ENCODE measurements around the gene FAM90A26. TPM values are rescaled to one million over a fixed set of nuclear protein-coding genes. Genes with fewer than 3 reads are reported as not detected.
"Not testable (repeated sequence)": the region's sequence is repeated elsewhere in the genome, so short reads cannot be mapped to it uniquely, and the experiment has no call there.

FAM90A26 gene
- total RNA-seq, 2 experiments from 2014 or later, result not detected

DNA sequence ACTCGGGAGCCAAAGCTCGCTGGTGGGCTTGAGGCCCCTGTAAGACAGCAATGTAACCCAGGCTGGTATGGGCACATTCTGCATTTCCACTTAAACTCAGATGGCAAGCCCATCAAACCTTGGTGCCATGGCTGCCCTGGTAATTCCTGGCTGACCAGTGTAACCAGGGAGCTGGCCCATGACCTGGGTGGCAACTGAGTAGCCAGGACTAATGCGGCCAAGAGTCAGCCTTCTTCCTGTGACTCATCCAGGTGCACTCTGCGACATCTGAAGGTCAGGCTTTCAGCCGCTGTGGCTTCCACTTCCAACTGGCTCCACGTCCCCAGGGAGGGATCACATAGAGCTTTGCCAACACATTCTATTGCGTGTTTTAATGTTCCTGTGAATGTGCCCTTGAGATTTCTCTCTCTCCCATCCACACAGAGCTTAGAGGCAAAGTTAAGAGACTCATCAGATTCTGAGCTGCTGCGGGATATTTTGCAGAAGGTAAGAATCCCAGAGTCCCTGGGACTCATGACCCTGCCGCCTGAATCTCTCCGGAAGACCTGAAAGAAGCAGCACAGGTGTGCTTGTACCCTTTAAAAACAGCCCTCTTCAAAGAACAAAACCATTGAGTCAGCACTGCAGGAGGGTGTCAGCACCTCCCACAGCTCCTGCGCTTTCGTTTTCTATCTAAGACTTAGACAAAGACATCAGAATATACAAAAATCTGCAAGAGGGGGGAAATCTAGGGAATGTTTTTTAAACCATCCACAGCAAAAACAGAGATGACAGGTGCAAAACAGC lies 14.9 kb upstream of the FAM90A26 start:
- H3K27me3 Mint-ChIP-seq; CTCF ChIA-PET; H3K9me3 Mint-ChIP-seq; H3K27ac Mint-ChIP-seq; H3K36me3 Mint-ChIP-seq (ENCODE audit: low read depth); ATAC-seq; POLR2A ChIA-PET; H3K4me3 Mint-ChIP-seq; intact Hi-C loops (cut with micrococcal nuclease): not testable (repeated sequence)
- peaks cover 16% of the 10 kb centered on the region for H3K4me1 Mint-ChIP-seq (ENCODE audit: low read depth)
- peak; percentile 34 for DNase-seq

DNA sequence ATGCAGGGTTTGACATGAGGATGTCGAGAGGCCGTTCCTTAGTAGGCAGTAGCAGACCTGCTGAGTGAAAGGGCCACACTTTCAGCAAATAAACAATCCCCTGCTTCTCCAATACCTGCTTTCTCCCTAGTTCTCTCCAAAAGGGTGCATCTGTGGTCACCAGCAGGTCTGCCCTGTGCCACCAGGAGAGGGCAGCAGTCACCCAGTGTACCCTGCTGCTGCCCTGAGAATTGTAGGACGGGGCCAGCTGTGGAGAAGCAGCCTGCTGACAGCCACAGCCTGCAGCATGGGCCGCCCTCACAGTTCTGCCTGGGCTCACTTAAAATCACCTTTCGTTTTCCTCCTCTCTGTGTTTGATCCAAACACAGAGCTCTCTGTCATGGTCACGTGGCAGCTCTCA lies 11.8 kb upstream of the FAM90A26 start:
- peak; percentile 38 for DNase-seq
- CTCF ChIA-PET; intact Hi-C loops (cut with micrococcal nuclease); H3K36me3 Mint-ChIP-seq (ENCODE audit: low read depth); POLR2A ChIA-PET; H3K27ac Mint-ChIP-seq; H3K4me3 Mint-ChIP-seq; H3K9me3 Mint-ChIP-seq; ATAC-seq; H3K27me3 Mint-ChIP-seq: not testable (repeated sequence)
- peaks cover 16% of the 10 kb centered on the region for H3K4me1 Mint-ChIP-seq (ENCODE audit: low read depth)

DNA sequence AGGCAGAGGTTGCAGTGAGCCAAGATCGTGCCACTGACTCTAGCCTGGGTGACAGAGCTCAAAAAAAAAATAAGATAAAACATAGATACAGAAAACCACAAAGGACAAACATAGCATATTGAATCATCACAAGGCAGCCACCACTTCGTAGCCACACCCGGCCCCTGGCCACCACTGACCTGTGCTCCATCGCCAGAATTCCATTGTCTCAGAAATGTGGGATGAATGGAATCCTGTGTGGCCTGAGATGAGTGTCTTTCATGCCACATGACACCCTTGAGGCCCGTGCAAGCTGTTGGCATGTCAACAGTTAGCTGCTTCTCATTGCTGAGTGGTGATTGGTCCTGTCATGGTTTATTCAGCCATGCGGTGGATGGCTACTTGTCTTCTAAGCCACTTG lies 10.2 kb upstream of the FAM90A26 start:
- H3K36me3 Mint-ChIP-seq (ENCODE audit: low read depth); H3K4me3 Mint-ChIP-seq; intact Hi-C loops (cut with micrococcal nuclease); H3K9me3 Mint-ChIP-seq; H3K27ac Mint-ChIP-seq; H3K27me3 Mint-ChIP-seq; POLR2A ChIA-PET; CTCF ChIA-PET; H3K4me1 Mint-ChIP-seq (ENCODE audit: low read depth); DNase-seq; ATAC-seq: not testable (repeated sequence)

DNA sequence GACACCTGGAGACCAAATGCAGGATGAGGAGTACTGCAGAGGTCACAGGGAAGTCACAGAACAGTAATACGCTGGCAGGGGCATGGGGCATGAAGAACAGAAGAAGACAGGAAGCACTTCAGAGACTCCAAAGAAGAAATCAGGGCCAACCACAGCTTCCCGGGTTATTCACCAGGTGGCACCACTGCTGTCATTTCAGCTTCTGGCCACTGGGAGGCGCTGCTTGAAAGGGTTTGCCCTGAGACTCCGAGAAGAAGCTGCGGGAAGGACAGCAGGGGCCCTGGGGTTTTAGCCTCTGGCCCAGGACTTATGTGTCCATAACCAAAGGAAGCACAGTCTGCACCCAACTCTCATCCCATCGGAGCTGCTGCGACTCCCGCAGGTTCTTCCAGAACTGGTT lies 4.2 kb upstream of the FAM90A26 start:
- POLR2A ChIA-PET; ATAC-seq; DNase-seq; H3K27ac Mint-ChIP-seq; H3K27me3 Mint-ChIP-seq; H3K36me3 Mint-ChIP-seq (ENCODE audit: low read depth); H3K9me3 Mint-ChIP-seq; H3K4me1 Mint-ChIP-seq (ENCODE audit: low read depth); CTCF ChIA-PET; intact Hi-C loops (cut with micrococcal nuclease); H3K4me3 Mint-ChIP-seq: not testable (repeated sequence)

DNA sequence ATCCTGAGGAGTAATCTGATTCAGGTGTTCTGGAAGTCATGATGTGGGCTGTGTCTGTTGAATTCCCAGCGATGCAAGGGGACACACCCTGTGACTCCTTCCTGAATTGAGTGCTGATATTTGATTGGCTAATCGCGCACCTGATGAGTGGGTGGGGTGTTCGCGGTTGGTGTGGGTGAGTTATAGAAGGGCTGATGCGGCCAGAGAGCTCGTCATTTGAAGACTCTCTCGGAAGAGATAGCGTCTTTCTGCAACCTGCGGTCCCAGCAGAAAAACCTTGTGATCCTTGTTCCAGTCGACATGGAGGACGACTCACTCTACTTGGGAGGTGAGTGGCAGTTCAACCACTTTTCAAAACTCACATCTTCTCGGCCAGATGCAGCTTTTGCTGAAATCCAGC lies 40.1 kb downstream of the FAM90A26 start, which contains the start of gene USP17L10:
Gene USP17L10 (plus strand): TSS at position 301 of the 400 bp plus-strand sequence. CDS start 0 bp downstream, at position 301.
- POLR2A ChIA-PET; H3K36me3 Mint-ChIP-seq (ENCODE audit: low read depth); H3K4me3 Mint-ChIP-seq; ATAC-seq; H3K27ac Mint-ChIP-seq; H3K27me3 Mint-ChIP-seq; CTCF ChIA-PET; H3K9me3 Mint-ChIP-seq; H3K4me1 Mint-ChIP-seq (ENCODE audit: low read depth); intact Hi-C loops (cut with micrococcal nuclease); DNase-seq: not testable (repeated sequence)

DNA sequence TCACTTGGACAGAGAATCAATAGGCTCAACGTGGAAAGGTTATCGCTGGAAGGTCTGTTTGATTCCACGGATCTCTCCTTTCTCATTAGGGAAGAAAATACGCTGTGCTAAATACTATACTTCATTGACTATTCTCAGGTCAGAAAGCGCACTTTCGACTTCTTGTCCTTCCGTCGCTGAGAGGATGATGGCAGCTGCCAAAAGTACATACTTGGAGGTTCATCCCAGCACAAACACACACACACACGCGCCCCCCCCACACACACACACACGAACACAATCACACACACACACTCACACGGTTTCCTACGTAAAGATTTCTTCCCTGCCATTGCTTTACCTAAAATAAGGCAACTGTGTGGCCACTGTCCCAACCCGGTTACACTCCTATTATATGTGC lies 44.5 kb downstream of the FAM90A26 start:
- H3K27ac Mint-ChIP-seq; DNase-seq; ATAC-seq; H3K9me3 Mint-ChIP-seq; H3K36me3 Mint-ChIP-seq (ENCODE audit: low read depth); H3K27me3 Mint-ChIP-seq; H3K4me1 Mint-ChIP-seq (ENCODE audit: low read depth); intact Hi-C loops (cut with micrococcal nuclease); H3K4me3 Mint-ChIP-seq; CTCF ChIA-PET; POLR2A ChIA-PET: not testable (repeated sequence)

DNA sequence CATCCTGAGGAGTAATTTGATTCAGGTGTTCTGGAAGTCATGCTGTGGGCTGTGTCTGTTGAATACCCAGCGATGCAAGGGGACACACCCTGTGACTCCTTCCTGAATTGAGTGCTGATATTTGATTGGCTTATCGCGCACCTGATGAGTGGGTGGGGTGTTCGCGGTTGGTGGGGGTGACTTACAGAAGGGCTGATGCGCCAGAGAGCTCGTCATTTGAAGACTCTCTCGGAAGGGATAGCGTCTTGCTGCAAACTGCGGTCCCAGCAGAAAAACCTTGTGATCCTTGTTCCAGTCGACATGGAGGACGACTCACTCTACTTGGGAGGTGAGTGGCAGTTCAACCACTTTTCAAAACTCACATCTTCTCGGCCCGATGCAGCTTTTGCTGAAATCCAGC lies 44.9 kb downstream of the FAM90A26 start, which contains the start of gene USP17L11:
Gene USP17L11 (plus strand): TSS at position 301 of the 400 bp plus-strand sequence. CDS start 0 bp downstream, at position 301.
- H3K9me3 Mint-ChIP-seq; ATAC-seq; DNase-seq; POLR2A ChIA-PET; H3K27ac Mint-ChIP-seq; intact Hi-C loops (cut with micrococcal nuclease); CTCF ChIA-PET; H3K4me1 Mint-ChIP-seq (ENCODE audit: low read depth); H3K27me3 Mint-ChIP-seq; H3K36me3 Mint-ChIP-seq (ENCODE audit: low read depth); H3K4me3 Mint-ChIP-seq: not testable (repeated sequence)

DNA sequence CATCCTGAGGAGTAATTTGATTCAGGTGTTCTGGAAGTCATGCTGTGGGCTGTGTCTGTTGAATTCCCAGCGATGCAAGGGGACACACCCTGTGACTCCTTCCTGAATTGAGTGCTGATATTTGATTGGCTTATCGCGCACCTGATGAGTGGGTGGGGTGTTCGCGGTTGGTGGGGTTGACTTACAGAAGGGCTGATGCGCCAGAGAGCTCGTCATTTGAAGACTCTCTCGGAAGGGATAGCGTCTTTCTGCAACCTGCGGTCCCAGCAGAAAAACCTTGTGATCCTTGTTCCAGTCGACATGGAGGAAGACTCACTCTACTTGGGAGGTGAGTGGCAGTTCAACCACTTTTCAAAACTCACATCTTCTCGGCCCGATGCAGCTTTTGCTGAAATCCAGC lies 49.6 kb downstream of the FAM90A26 start, which contains the start of gene USP17L12:
Gene USP17L12 (plus strand): TSS at position 301 of the 400 bp plus-strand sequence. CDS start 0 bp downstream, at position 301.
- DNase-seq; H3K36me3 Mint-ChIP-seq (ENCODE audit: low read depth); intact Hi-C loops (cut with micrococcal nuclease); H3K27me3 Mint-ChIP-seq; H3K27ac Mint-ChIP-seq; H3K4me3 Mint-ChIP-seq; H3K4me1 Mint-ChIP-seq (ENCODE audit: low read depth); POLR2A ChIA-PET; CTCF ChIA-PET; ATAC-seq; H3K9me3 Mint-ChIP-seq: not testable (repeated sequence)

DNA sequence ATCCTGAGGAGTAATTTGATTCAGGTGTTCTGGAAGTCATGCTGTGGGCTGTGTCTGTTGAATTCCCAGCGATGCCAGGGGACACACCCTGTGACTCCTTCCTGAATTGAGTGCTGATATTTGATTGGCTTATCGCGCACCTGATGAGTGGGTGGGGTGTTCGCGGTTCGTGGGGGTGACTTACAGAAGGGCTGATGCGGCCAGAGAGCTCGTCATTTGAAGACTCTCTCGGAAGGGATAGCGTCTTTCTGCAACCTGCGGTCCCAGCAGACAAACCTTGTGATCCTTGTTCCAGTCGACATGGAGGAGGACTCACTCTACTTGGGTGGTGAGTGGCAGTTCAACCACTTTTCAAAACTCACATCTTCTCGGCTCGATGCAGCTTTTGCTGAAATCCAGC lies 54.4 kb downstream of the FAM90A26 start, which contains the start of gene USP17L13:
Gene USP17L13 (plus strand): TSS at position 301 of the 400 bp plus-strand sequence. CDS start 0 bp downstream, at position 301.
- DNase-seq; ATAC-seq; intact Hi-C loops (cut with micrococcal nuclease); H3K9me3 Mint-ChIP-seq; CTCF ChIA-PET; H3K4me1 Mint-ChIP-seq (ENCODE audit: low read depth); H3K4me3 Mint-ChIP-seq; H3K36me3 Mint-ChIP-seq (ENCODE audit: low read depth); H3K27ac Mint-ChIP-seq; POLR2A ChIA-PET; H3K27me3 Mint-ChIP-seq: not testable (repeated sequence)

Other genes starting within 250 kb of the FAM90A26 start
- gene USP17L10, start 40.2 kb downstream of the FAM90A26 start, total RNA-seq, result not detected
- not detected for gene USP17L11, start 45.0 kb downstream of the FAM90A26 start, total RNA-seq
- not detected for gene USP17L12, start 49.7 kb downstream of the FAM90A26 start, total RNA-seq
- gene USP17L13, start 54.5 kb downstream of the FAM90A26 start, total RNA-seq, result not detected
- gene USP17L15, start 64.0 kb downstream of the FAM90A26 start, total RNA-seq, result not detected
- gene USP17L17, start 73.5 kb downstream of the FAM90A26 start, total RNA-seq, result not detected
- not detected for gene USP17L18, start 78.2 kb downstream of the FAM90A26 start, total RNA-seq
- gene USP17L19, start 83.0 kb downstream of the FAM90A26 start, total RNA-seq, result not detected
- not detected for gene USP17L20, start 87.7 kb downstream of the FAM90A26 start, total RNA-seq
- not detected for gene USP17L21, start 92.5 kb downstream of the FAM90A26 start, total RNA-seq
- not detected for gene USP17L22, start 97.2 kb downstream of the FAM90A26 start, total RNA-seq
- gene USP17L24, start 154.8 kb downstream of the FAM90A26 start, total RNA-seq, result not detected
- gene USP17L25, start 159.5 kb downstream of the FAM90A26 start, total RNA-seq, result not detected
- gene USP17L26, start 164.2 kb downstream of the FAM90A26 start, total RNA-seq, result not detected
- not detected for gene USP17L5, start 169.0 kb downstream of the FAM90A26 start, total RNA-seq
- not detected for gene USP17L27, start 173.7 kb downstream of the FAM90A26 start, total RNA-seq
- not detected for gene USP17L28, start 178.5 kb downstream of the FAM90A26 start, total RNA-seq
- gene USP17L29, start 183.2 kb downstream of the FAM90A26 start, total RNA-seq, result not detected
- gene USP17L30, start 192.7 kb downstream of the FAM90A26 start, total RNA-seq, result not detected